Inferior parietal cortex (tissue), 1 donor: ENCODE results near the gene CDK1.

Source experiments
- DNase-seq: peaks from one replicate; pipeline ENCODE4 v3.0.0-alpha.2; 2016; ENCODE audit errors: extremely low spot score

The CDK1 gene

DNA sequence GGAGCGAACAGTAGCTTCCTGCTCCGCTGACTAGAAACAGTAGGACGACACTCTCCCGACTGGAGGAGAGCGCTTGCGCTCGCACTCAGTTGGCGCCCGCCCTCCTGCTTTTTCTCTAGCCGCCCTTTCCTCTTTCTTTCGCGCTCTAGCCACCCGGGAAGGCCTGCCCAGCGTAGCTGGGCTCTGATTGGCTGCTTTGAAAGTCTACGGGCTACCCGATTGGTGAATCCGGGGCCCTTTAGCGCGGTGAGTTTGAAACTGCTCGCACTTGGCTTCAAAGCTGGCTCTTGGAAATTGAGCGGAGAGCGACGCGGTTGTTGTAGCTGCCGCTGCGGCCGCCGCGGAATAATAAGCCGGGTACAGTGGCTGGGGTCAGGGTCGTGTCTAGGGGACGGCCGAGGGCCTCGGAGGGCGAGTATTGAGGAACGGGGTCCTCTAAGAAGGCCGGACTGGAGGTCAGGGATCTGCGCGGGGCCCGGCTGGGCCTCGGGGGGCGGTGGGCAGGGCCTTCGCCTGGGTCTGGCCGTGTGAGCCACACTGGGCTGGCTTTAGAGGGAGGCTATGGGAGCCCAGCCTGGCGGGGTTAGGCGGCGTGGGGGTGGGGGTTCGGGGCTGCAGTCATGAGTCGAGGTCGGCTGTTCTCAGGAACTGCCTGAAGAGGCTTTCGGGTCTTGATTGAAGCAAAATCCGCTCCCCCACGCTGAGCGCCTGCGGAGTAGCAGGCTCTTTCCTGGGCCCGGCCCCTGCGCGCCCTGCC lies at the start of gene CDK1:
Gene CDK1, plus strand, starts transcription at position 265 of the 757 bp plus-strand sequence. CDS start 1,688 bp downstream, outside the sequence.
- DNase-seq = peak; percentile 99

DNA sequence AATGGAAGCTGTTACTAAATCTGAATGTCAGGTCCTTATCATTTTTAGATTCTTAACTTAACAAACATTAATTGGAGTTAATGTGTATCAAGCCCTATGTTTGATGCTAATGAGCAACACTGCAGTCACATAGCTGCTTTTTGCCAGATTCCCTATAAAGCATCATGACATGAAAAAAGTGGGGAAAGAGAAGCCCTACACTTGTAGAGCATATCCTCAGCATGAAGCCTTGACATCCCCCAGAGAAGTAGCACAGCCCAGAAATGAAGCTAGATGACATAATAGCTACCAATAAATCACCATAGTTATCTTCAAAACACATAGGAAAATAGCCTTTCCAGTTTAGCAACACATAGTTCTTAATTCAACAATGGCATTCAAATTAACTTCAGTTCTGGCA lies 49.2 kb upstream of the CDK1 start:
- DNase-seq = no peak

DNA sequence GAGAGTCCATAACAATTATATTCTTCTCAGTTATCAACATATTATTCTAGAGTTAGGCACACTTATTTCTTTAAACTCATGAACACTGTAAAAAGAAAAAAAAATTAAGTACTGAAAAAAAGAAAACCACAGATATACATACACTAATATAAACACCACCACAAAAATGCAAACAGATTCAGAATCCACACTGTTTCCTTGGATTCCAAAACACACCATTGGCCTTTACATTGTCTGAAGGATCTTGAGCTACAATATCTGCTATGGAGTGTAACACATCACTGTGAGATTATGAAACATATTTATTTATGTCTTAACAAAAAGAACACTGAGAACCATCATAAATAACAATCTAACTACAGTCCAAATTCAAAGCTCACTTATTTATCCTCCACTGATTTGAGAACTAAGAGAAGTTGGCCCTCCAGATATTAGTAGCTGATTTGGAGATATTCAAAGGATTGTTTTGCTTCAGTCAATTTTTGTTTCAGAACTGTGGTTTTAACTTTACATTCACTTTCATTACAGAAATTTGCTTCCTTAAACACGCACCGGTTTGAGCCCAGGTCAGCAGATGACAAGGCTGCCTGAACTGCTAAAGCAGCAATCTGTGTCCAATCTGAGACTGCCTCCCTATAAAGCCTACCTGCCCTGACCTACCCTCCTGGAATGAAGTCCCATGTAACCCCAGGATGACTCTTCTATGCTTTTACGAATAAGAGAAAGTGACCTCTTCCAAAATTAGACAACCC lies 47.0 kb upstream of the CDK1 start:
- DNase-seq = no peak

DNA sequence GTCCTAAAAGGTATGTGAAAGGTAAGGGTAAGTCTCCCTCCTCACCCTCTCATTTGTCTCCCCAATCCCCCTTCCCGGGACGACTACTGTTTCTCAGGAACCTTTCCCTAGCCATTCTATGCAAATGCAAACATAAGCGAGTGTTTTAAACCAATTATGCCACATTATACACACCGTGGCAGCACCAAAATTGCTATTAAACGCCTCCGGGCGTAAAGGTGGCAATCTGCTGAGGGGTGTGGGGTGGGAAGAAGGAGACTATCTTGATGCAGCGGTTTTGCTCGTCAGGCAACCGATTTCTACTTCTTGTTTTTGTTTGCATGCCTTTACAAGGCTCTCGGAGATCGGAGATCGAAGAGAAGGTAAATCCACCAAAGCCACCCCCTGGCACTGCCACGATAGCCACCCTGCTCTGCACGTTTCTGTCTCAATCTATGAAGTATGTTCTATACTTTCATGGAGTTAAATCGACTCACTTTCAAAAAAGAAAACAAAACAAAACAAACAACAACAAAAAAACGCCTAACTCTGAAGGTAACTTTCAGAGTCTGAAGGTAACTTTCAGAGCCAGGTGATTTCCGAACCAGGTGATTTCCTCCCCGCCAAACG lies 46.0 kb upstream of the CDK1 start:
- no peak for DNase-seq

DNA sequence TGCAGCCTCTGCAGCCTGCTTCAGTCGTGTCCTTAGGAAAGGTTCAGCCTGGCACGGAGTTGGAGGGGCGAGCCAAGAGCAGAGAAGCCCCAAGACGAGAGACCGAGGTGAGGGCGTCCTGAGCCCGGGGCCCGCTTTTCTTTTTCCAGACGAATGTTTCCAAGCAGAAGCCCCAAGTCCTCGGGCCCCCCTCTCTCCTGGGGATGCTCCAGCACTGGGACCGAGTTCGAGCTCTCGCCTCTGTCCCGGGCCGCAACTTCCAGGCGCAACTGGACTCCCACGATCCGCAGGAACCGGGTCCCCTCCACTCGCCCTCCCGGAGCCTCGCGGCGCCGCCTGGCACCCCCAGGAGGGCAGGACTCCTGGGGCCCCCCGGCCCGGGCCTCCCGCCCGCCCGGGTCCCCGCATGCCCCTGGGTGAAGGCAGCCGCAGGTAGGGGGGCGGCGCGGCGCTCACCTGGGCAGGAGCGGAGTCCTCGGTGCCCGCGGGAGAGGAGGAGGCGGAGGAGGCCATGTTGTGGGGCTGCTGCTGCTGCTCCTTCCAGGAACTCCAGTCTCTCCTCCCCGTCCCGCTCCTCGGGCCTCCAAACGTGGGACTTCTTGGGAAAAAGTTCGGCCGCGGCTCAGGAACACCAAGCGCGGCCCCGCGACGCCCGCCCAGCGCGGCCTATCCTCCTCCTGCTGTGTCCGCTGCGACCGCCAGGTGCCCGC lies 45.3 kb upstream of the CDK1 start:
- DNase-seq = no peak

DNA sequence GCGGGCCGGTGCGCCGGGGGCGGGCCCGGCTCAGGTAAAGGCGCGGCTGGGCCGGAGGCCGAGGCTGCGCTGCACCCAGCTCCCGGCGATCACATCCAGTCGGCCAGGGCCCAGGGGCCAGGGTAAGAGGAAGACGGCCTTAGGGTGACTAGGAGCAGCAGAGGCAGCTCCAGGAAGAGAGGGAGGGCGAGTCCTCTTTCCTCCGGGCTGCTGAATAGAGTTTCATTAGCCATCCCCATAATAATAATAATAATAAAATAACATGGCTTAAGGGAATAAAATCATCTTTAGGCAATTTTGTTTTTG lies 44.8 kb upstream of the CDK1 start:
- no peak for DNase-seq

GRCh38 chr10:60733826-60734225 lies 44.5 kb upstream of the CDK1 start:
- DNase-seq = no peak

GRCh38 chr10:60734226-60734625 lies 44.1 kb upstream of the CDK1 start:
- DNase-seq = no peak

- DNase-seq = no peak
Measured at GRCh38 chr10:60735244-60735643, 43.0 kb upstream of the CDK1 start.

GRCh38 chr10:60737242-60737641 lies 41.0 kb upstream of the CDK1 start:
- no peak for DNase-seq

- DNase-seq = no peak
Measured at GRCh38 chr10:60739558-60739957, 38.7 kb upstream of the CDK1 start.

GRCh38 chr10:60742512-60742911 lies 35.8 kb upstream of the CDK1 start:
- no peak for DNase-seq

DNA sequence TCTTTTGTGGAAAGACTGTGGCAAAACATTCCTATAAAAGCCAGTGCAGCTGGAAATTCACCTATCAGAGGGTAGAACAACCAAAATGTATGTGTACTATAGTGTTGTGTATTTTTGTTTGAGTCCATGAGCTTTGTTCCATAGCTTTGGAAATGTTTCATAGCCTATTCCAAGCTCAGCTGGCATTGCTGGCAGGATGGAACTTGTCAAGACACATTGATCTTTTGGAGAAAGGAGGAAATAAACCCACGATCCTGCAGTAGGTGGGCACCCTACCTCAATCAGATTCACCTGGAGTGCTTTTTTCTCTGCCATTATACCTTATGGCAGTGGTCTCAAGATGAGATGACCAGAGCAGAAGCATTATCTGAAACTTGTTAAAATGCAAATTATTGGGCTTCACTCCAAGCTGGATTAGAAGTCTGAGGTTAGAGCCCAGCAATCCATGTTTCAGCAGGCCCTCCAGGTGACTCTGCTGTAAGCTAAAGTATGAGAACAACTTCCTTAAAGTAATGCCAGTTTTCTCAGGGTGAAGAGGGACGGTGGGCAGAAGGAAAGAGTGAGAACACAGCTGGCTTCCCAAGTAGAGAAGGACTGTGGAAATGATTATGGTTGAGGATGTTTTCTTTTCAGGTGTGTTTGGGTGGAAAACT lies 30.3 kb upstream of the CDK1 start:
- DNase-seq = no peak

- DNase-seq = no peak
Measured at GRCh38 chr10:60753152-60753551, 25.1 kb upstream of the CDK1 start.

DNA sequence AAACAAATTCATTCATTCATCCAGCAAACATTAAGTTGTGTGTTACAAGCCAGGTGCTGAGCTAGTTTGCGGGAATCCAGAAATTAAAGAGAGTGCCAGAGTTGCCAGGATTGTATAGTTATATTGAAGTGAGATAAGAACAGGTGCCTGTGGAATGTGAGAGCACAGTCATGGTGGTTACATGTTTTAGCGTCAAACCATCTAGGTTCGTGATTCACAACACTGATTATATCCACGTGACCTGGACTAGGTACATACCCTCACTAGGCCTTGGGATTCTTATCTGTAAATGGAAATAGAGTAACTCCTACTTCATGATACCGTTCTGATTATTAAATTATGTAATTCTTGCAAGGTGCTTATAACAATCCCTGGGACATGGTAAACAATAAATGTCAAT lies 24.5 kb upstream of the CDK1 start:
- no peak for DNase-seq

GRCh38 chr10:60757420-60757895 lies 20.8 kb upstream of the CDK1 start:
- DNase-seq = no peak

DNA sequence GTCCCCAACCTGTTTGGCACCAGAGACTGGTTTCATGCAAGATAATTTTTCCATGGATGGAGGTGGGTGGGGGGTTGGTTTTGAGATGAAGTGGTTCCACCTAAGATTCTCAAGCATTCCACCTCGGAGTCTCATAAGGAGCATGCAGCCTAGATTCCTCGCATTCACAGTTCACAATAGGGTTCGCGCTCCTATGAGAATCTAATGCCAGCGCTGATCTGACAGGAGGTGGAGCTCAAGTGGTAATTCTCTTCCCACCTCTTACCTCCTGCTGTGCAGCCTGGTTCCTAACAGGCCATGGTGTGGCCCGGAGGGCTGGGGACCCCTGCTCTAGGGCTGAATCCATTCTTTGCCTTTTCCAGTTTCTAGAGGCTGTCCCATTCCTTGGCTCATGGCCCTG lies 19.1 kb upstream of the CDK1 start:
- no peak for DNase-seq

DNA sequence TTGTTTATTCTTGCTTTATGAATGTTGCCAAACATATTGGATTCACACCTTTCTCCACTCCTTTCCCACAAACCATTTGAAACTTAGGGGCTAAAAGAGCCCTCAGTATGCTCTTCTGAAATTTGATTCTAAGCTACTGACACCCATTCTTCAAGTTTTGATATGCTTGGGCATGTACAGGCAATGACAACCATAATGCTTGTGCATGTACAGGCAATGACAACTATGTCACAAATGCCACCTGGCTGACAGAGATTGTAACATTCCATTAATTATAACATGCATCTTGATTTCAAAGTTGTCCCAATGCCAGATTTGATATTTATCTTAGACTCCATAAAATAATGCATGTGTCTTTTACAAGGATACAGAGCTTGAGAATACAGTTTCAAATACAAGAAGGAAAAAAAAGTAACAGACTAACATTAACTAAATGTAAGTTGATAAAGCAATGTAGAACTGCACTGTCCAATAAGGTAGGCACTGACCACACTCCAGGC lies 17.5 kb upstream of the CDK1 start:
- DNase-seq = no peak

DNA sequence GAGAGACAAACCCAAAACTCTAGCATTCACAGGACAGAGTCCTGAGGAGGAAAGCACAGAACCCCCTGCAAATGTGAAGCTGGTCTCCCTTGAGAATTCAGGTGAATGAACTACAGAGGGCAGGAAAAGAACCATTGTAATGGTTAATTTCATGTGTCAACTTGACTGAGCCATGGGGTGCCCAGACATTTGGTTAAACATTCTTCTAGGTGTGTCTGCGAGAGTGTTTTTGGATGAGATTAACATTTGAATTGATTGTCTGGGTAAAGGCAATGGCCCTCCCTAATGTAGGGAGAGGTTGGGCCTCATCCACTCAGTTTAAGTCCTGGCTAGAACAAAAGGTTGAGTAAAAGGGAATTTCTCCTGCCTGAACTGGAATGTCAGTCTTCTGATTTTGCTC lies 15.7 kb upstream of the CDK1 start:
- no peak for DNase-seq

GRCh38 chr10:60767424-60767823 lies 10.9 kb upstream of the CDK1 start:
- no peak for DNase-seq

DNA sequence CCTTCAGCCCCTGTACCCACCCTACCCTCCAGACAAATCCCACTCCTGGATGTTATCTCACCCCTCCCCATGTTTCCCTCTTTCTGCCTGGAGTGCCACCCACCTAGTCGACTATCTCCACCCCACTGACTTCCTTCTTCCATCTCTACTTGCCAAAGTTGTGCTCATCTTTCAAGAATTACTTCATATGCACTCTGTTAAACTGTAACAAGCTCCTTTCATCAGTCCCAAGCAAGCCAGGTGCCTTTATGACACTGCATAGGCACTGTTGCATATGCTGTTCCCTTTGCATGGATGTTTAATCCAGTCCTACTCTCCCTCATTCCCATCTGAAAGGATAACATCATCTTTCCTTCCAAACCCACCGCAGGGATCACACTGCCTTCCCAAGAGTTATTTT lies 8.9 kb upstream of the CDK1 start:
- no peak for DNase-seq
